Raji (cell line): Measurements from ENCODE around the gene PRKAG3.

ENCODE experiments used
- POLR2A ChIP-seq: IDR thresholded peaks from 2 replicates; pipeline ENCODE4 v1.6.1; 2011; ENCODE audit warnings: low read depth, low read length, control low read depth; ENCODE audit not compliant: insufficient read depth

PRKAG3 gene

DNA sequence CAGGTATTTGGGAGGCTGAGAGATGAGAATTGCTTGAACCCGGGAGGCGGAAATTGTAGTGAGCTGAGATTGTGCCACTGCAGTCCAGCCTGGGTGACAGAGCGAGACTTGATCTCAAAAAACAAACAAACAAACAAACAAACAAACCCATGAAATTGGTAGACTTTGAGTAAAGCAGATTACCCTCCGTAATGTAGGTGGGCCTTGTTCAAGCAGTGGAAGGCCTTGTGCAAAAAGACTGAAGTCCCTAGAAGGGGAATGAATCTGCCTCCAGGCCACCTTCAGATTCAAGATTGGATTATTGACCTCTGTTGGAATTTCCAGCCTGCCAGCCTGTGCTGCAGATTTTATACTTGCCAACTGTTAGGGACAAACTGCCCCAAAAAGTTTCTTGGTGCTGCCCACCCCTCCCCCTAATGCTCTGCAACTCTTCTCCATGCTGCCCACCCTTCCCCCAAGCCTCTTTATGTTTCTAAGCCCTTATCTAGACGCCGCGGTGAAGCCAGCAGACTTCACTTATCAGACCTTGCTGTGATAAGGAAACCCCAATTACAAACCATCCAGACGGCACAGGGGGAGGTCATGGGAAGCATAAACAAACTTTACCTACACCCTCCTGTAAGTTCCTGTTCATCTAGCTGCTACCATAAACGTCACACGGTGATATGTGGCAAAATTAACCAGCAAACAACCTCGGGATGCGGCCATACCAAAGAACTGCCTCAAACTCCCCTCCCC lies 32.7 kb downstream of the PRKAG3 start:
- no peak for TF ChIP-seq POLR2A

DNA sequence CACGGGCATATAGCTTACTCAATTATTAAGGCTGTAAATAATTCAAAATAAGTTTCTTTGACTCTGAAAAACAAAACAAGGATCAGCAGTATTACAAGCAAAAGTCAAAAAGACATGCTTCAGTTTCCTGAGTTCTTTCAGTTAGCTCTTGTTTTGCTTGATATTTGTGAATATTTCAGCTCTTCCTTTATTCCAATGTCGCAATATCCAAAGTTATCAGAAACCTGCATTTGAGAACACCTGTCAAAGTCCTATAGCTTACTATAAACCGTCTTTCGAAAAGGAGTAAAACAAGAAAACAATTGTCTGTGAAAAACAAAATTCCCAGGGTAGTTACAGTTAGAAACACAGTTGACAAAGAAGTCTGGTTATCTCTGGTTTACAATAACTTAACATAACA lies 34.9 kb downstream of the PRKAG3 start:
- TF ChIP-seq POLR2A: no peak

DNA sequence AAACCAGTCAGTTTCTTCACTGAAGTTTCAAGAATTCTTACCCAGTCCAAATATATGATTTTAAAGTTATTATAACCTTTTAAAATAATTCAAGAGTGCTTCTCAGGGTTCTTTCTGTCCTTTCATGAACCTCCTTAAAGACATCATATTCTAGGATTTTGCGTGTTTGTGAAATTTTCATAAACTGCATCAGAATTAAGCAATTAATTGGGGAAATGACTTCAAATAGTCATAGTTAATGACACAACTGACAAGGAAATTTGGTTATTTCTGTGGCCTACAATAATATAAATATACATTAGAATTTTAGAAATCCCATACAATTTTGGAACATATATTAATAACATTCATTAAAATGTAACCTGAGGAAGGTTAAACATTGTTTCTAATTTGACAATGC lies 39.2 kb downstream of the PRKAG3 start:
- TF ChIP-seq POLR2A: no peak

DNA sequence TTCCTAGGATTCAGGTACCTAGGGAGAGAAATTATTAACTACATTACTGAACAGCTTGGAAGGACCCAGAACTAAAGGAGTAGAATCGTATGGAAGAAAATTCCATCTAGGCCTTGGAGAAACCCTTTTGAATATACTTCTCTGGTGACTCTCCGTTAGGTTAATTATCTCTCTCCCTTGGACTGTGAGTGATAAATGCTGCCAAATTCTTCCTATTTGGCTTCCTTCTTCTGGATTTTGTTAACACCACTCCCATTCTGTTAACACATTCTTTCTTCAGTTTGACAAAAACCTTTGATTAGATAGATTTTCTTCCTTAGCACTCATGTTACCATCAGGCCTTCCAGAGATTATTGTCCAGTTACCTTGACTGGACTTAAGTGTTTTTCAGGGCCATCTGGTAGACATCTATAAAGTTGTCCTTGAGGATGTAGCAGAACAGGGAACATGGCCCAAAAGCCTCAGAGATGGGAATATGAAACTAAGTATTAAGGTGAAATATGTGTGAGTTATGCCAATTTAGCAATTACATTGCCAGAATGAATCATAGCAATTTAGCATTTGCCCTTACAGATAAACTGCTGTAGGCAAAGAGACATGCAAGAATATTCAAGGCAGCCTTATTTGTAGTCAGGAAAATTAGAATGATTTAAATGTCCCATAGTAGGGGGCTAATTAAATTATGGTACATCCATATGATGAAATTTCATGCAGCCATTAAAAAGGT lies 42.9 kb downstream of the PRKAG3 start:
- no peak for TF ChIP-seq POLR2A

DNA sequence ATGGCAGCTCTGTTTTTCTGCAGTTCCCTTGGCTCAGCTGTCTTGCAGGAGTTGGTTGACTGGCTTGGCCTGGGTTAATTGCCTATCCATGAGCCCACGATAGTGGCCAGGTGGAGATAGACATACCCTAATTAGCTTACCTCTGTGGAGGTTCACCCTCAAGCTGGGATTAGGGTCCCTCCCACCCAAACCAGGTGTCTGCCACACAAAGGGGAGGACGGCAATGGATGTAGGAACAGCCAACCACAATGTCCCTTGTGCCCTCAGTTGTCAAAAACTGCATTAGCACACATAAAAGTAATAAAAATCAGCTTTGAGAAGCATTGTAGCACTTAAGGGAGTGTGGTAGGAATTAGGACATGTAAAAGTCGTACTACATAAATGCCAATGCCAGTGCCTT lies 45.5 kb downstream of the PRKAG3 start:
- no peak for TF ChIP-seq POLR2A

DNA sequence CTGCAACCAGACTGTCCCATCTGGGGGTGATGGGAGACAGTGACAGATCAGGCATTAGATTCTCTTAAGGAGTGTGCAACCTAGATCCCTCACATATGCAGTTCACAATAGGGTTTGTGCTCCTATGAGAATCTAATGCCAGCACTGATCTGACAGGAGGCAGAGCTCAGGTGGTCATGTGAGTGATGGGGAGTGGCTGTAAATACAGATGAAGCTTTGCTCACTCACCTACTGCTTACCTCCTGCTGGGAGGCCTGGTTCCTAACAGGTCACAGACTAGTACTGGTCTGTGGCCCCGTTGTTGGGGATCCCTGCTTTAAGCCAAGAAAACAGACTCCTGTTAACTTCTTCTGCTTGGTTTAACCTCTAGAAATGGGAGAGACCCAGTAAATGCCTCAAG lies 46.5 kb downstream of the PRKAG3 start:
- TF ChIP-seq POLR2A: no peak

DNA sequence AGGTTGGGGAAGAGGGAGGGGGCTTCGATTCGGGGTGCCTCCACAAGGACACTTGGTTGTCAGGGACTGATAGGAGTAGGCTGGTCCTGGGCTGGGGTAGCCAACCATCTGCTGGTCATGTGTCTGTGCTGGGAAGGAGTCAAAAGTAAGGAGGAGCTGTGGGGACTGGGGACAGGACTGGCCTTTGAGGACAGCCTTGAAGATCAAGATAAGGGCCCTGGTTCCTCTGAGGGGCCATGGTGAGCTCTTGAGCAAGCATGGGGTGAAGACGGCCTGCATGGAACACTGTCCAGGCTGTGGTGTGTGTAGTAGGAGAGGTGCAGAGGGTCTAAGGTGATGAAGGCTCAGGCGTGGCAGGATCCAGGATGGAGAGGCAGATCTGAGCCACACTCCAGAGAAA lies 47.9 kb downstream of the PRKAG3 start:
- no peak for TF ChIP-seq POLR2A

DNA sequence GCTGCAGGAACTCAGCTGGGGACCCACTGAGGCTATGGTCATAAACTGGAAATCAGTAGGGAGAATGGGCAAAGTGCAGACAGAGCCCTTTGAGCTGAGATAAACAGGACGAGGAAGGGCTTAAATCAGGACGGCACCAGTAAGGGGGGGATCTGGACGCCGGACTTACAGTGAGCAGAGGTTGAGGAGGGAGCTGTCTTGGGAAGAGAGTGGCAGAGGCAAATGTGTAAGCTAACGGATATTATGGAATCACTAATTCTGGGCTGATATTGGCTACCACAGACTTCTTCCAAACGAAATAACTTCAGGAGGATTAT lies 49.1 kb downstream of the PRKAG3 start:
- TF ChIP-seq POLR2A: no peak

DNA sequence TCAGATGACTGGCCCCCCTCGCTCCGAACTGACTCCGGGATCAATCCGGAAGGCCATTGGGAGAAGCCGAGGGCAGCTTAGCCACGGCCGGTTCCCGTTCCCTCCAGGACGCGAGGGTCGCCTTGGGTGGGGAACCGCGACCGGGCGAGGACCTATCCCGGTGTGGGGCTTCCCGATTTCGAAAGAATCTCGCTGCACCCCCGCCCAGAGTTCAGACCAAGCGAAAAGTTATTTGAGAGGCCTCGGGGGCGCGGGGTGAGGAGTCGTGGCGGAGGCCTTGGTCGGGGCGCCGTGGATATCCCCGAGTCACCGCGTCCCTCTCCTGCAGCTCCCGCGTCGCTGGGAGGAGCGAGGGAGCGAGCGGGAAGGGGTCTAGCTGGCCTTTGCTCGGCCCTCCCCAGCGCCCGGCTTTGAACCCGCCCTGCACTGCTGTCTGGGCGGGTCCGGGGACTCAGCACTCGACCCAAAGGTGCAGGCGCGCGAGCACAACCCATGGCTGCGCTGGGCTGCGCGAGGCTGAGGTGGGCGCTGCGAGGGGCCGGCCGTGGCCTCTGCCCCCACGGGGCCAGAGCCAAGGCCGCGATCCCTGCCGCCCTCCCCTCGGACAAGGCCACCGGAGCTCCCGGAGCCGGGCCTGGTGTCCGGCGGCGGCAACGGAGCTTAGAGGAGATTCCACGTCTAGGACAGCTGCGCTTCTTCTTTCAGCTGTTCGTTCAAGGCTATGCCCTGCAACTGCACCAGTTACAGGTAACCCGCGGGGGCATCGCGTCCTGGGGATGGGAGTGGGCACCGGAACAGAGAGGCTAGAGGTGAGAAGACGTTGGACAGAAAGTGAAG lies 49.7 kb downstream of the PRKAG3 start, which contains the start of gene CYP27A1:
TSS of gene CYP27A1 (plus strand) at position 457 of the 837 bp plus-strand sequence. CDS start at position 493, 36 bp downstream.
- TF ChIP-seq POLR2A: no peak

DNA sequence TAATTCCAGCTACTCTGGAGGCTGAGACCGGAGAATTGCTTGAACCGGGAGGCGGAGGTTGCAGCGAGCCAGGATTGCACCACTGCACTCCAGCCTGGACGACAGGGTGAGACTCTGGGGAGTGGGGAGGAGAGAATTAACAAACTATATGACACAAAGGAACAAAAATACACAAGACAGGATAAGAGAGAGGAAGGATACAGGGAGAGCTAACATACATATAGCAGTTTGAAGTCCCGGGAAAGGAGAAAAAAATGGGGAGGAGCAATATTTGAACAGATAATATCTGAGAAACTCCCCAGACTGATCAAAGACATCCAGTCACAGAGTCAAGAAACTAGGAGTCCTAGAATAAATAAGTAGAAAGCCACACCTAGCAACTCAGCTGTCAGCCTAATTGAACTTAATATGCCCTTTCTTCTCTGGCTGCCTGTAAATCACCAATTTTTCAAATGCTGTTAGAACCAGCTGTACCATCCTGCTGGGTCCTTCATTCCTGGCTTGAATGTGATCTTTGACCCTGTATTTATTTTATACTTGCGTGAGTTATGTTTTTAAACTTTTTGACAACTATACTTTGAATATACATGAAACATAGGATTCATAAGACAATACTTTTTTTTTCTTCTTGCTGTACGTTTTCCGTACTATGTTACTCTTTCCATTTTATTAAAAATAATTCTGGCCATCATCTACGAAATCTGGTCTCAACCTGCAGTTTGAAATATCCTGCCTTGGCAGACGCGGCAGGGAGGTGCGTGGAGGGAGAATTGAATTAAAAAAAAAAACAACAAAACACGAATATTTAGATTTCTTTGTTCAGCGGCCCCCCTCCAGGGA lies 50.5 kb downstream of the PRKAG3 start:
- no peak for TF ChIP-seq POLR2A

DNA sequence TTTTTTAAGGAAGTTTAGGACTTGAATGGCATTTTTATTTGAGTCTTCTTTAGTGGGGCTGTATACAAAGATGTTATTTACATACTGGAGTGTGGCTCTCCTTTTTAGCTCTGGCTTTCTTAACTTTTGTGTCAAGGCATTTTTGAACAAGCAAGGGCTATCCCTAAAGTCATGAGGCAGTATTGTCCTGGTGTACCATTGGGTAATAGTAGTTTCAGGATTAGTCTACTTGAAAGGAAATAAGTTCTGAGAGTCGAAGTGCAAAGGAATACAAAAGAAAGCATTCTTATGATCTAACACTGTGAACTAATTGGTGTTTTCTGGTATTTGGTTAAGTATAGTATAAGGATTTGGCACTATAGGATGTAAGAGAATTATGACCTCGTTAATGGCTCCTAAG lies 51.6 kb downstream of the PRKAG3 start:
- TF ChIP-seq POLR2A: no peak

DNA sequence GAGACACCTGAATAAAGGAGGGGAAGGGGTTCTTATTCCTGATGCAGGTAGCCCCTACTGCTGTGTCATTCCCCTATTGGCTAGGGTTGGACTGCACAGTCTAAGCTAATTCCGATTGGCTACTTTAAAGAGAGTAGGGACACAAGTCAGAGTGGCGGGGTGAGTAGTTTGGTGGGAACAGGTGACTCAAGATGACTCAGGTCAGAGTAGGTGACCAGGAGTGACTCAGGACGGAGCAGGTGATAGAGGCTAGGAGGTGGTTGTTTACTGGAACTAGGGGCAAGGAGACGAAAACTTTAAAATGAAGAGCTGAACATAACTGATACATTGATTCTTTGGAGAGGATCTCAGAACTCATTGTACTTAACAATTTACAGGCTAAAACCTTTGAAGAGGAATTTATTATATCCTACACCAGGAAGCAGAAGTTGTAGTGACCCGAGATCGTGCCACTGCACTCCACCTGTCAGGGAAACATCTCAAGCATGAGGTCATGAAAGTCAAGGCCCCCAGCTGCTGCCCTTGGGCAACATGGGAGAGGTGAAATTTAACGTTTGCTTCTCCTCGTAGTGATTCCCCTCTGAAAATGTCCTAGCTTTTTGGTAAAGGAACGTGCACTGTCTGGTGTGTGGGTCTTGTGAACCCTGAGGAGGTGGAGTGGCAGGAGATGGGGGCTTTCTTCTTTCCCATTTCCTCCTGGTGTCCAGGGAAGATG lies 54.2 kb downstream of the PRKAG3 start:
- no peak for TF ChIP-seq POLR2A

DNA sequence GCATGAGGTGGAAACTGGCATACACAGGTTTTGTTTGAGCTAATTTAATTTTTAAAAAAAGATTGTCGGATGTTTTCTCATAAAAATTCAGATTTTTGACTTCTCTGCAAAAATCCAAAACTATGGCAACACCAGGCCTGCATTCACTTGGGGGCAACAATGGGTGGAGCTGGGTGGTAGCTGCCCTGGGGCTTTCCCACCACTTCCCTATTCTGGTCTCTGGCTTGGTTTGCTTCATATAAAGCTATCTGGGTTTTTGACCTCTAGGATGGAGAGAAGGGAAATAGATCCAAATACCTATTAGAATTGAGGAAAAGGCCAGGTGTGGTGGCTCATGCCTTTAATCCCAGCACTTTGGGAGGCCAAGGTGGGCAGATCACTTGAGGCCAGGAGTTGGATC lies 55.1 kb downstream of the PRKAG3 start:
- TF ChIP-seq POLR2A: no peak

DNA sequence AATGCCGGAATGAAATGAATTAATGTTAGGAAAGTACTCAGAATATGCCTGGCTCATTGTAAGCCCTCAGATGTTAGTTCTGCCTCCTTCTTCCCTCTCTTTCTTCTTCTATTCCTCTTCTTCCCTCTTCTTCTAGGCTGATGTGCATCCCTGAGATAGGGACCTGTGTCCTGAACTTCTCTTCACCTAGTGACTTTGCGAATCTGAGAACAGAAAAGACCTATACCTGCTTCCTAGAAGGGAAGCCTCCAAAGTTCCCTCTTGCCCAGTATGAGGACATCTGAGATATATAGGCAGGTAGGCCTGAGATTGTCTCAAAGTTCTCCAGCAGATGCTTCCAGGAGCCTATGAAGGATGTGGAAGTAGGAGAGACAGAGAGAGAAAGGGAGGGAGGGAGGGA lies 57.7 kb downstream of the PRKAG3 start:
- TF ChIP-seq POLR2A: no peak
